Nephron progenitor cell (in vitro differentiated cells): ENCODE results near the gene CA7.
"Not testable (repeated sequence)": the region's sequence is repeated elsewhere in the genome, so short reads cannot be mapped to it uniquely, and the experiment has no call there.

Source experiments
- DNase-seq: peaks from one replicate; pipeline ENCODE4 v3.0.0; 2021
- H3K27ac Mint-ChIP-seq: 2 replicates; pipeline ENCODE4 v1.8.0; 2021; ENCODE audit warnings: mild to moderate bottlenecking, moderate library complexity, mixed read lengths
- H3K27me3 Mint-ChIP-seq: 2 replicates; pipeline ENCODE4 v1.8.0; 2021; ENCODE audit warnings: mild to moderate bottlenecking, low read depth, mixed read lengths; ENCODE audit not compliant: poor library complexity
- H3K36me3 Mint-ChIP-seq: 2 replicates; pipeline ENCODE4 v1.8.0; 2021; ENCODE audit warnings: low read depth, mixed read lengths
- H3K4me1 Mint-ChIP-seq: 2 replicates; pipeline ENCODE4 v1.8.0; 2021; ENCODE audit warnings: mixed read lengths
- H3K4me3 Mint-ChIP-seq: 2 replicates; pipeline ENCODE4 v1.8.0; 2021; ENCODE audit warnings: mild to moderate bottlenecking, moderate library complexity, mixed read lengths
- H3K9me3 Mint-ChIP-seq: 2 replicates; pipeline ENCODE4 v1.8.0; 2021; ENCODE audit warnings: mild to moderate bottlenecking, moderate library complexity, mixed read lengths
- CTCF ChIP-seq: fragments of 200-600 bp; sonication (generic); IDR thresholded peaks from 2 replicates; pipeline ENCODE4 v1.5.0; 2021; ENCODE audit warnings: antibody characterized with exemption

The CA7 gene

DNA sequence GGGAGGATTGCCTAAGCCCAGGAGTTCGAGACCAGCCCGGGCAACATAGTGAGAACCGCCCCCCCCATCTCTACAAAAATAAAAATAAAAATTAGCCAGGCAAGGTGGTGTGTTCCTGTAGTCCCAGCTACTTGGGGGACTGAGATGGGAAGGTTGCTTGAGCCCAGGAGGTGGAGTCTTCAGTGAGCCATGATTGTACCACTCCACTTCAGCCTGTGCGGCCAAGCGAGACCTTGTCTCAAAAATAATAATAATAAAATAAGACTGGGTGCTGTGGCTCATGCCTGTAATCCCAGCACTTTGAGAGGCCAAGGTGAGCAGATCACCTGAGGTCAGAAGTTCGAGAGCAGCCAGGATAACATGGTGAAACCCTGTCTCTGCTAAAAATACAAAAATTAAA, 47.6 kb downstream of the CA7 start:
- Mint-ChIP-seq H3K36me3 (peaks cover 7% of the 10 kb centered on the region), H3K4me3 (no peak overlapping the region), H3K4me1 (peaks cover 26% of the 10 kb centered on the region), H3K27ac (no peak overlapping the region), H3K27me3 (peaks cover 5% of the 10 kb centered on the region), H3K9me3 (no peaks in the 10 kb centered on the region)
- DNase-seq = no peak
- no peak for TF ChIP-seq CTCF

- H3K27ac Mint-ChIP-seq = no peak overlapping the region
- no peak for TF ChIP-seq CTCF
- peaks cover 22% of the 10 kb centered on the region for H3K4me1 Mint-ChIP-seq
- H3K36me3 Mint-ChIP-seq = no peaks in the 10 kb centered on the region
- no peak for DNase-seq
- peaks cover 14% of the 10 kb centered on the region for H3K27me3 Mint-ChIP-seq
- H3K4me3 Mint-ChIP-seq = no peak overlapping the region
- H3K9me3 Mint-ChIP-seq = no peaks in the 10 kb centered on the region
Measured at GRCh38 chr16:66894055-66894454, 49.8 kb downstream of the CA7 start.

DNA sequence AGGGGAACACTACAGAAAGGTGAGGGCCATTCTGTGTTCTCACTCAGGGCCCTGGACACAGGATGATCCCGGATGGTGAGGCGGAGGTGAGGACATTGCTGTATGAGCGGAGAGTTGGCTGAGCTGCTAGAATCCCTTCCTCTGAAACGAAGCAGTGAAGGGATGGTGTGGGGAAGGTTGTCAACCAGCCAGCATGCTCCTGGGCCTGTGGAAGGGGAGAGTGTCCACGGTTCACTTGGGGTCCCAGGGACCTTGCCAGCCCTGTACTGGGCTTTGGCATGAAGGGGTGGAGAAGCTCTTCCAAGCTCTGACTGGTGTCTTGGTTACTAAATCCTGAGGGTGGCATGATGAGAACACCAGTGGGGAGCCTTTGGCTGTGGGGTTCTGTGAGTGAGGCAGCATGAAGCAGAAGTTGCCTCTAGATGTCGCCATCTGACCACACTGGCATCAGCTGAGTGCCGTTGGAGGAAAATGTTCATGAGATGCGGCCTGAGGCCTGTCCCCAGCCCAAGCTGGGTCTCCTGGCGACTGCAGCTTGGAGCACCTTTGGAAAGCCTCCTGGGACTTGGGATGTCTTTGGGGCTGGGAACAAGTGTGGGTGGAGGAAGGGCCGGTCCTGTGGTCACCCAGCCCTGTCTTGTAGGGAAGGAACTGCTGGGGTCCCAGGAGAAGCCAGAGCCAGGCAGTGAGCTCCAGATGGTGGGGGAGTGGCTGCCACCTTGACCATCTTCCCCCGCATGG, 50.9 kb downstream of the CA7 start:
- H3K27ac Mint-ChIP-seq = no peak overlapping the region
- no peaks in the 10 kb centered on the region for H3K9me3 Mint-ChIP-seq
- TF ChIP-seq CTCF = peak; percentile 81
- H3K4me3 Mint-ChIP-seq = no peak overlapping the region
- no peaks in the 10 kb centered on the region for H3K36me3 Mint-ChIP-seq
- peaks cover 14% of the 10 kb centered on the region for H3K27me3 Mint-ChIP-seq
- peak; percentile 64 for DNase-seq
- peaks cover 26% of the 10 kb centered on the region for H3K4me1 Mint-ChIP-seq

DNA sequence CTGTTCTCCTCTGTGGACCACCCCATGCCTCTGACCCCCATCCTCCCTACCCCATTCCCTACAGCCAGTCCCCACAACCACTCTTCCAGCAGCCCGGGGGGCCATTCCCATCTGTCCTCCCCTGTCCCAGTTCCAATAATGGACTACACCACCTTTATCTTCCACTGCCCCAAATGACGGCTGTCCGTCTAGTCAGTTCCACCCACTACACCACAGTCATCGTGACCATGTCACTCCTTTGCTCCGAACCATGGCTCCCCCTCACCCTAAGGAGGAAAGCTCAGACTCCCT, 51.4 kb downstream of the CA7 start:
- no peak for DNase-seq
- Mint-ChIP-seq H3K4me1 (peaks cover 31% of the 10 kb centered on the region), H3K4me3 (no peak overlapping the region), H3K36me3 (no peaks in the 10 kb centered on the region), H3K9me3 (no peaks in the 10 kb centered on the region), H3K27ac (no peak overlapping the region), H3K27me3 (peaks cover 14% of the 10 kb centered on the region)
- no peak for TF ChIP-seq CTCF

GRCh38 chr16:66895999-66896398, 51.8 kb downstream of the CA7 start:
- H3K4me3 Mint-ChIP-seq = no peak overlapping the region
- peaks cover 18% of the 10 kb centered on the region for H3K27me3 Mint-ChIP-seq

GRCh38 chr16:66896682-66897081, 52.5 kb downstream of the CA7 start:
- H3K36me3 Mint-ChIP-seq, H3K27ac Mint-ChIP-seq, H3K4me3 Mint-ChIP-seq, H3K9me3 Mint-ChIP-seq, DNase-seq: not testable (repeated sequence)
- Mint-ChIP-seq H3K4me1 (peaks cover 31% of the 10 kb centered on the region), H3K27me3 (peaks cover 18% of the 10 kb centered on the region)

More at GRCh38 chr16:66895999-66896398, 51.8 kb downstream of the CA7 start:
- Mint-ChIP-seq H3K9me3 (no peaks in the 10 kb centered on the region), H3K4me1 (peaks cover 34% of the 10 kb centered on the region), H3K36me3 (no peaks in the 10 kb centered on the region), H3K27ac (no peak overlapping the region)
- TF ChIP-seq CTCF = no peak
- no peak for DNase-seq
